Stimulated activated naive CD8-positive, alpha-beta T cell treated with anti-CD3 and anti-CD28 coated beads, Interleukin-15, Interleukin-2, amounts not matched to agents 100 ng/mL and 50 ng/mL, for 24 hours (primary cell): Measurements from ENCODE around the gene ACYP1.

Experiments used
- H3K27ac Mint-ChIP-seq: one replicate; pipeline ENCODE4 v1.8.0; 2021; ENCODE audit warnings: mild to moderate bottlenecking, mixed read lengths
- H3K27me3 Mint-ChIP-seq: one replicate; pipeline ENCODE4 v1.8.0; 2021; ENCODE audit warnings: mixed read lengths
- H3K36me3 Mint-ChIP-seq: one replicate; pipeline ENCODE4 v1.8.0; 2021; ENCODE audit warnings: low read depth, mixed read lengths
- H3K4me1 Mint-ChIP-seq: one replicate; pipeline ENCODE4 v1.8.0; 2021; ENCODE audit warnings: low read depth, mixed read lengths
- H3K4me3 Mint-ChIP-seq: one replicate; pipeline ENCODE4 v1.8.0; 2021; ENCODE audit warnings: mild to moderate bottlenecking, mixed read lengths
- H3K9me3 Mint-ChIP-seq: one replicate; pipeline ENCODE4 v1.8.0; 2021; ENCODE audit warnings: mixed read lengths

Gene ACYP1

DNA sequence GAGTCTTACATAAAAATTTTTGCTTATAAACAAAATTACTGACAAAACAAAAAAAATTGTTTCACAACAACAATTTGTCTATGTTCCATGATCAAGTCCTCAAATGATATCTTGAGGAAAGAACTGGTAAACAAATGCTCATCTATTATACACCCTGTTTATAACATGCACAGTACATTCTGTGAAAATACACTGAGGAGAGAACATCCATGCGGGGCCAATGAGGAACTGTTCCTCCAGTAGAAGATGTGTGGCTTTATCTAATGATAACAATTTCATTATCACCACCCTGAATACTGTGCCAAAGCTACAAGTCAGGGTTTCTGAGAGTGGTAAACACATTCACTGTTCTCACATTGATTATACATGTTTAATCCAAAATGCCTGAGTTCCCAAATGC lies 23.3 kb downstream of the ACYP1 start:
- Mint-ChIP-seq H3K4me1 (peaks cover 14% of the 10 kb centered on the region), H3K9me3 (no peaks in the 10 kb centered on the region), H3K27ac (no peak overlapping the region), H3K36me3 (peaks cover 59% of the 10 kb centered on the region), H3K4me3 (no peak overlapping the region), H3K27me3 (no peaks in the 10 kb centered on the region)

GRCh38 chr14:75032939-75033338 lies 30.9 kb downstream of the ACYP1 start:
- Mint-ChIP-seq H3K27me3 (no peaks in the 10 kb centered on the region), H3K9me3 (no peaks in the 10 kb centered on the region), H3K4me1 (no peaks in the 10 kb centered on the region), H3K36me3 (peaks cover 60% of the 10 kb centered on the region), H3K27ac (no peak overlapping the region), H3K4me3 (no peak overlapping the region)

- H3K27me3 Mint-ChIP-seq = no peaks in the 10 kb centered on the region
- H3K9me3 Mint-ChIP-seq = no peaks in the 10 kb centered on the region
- H3K36me3 Mint-ChIP-seq = peaks cover 43% of the 10 kb centered on the region
- no peak overlapping the region for H3K27ac Mint-ChIP-seq
- H3K4me3 Mint-ChIP-seq = no peak overlapping the region
- H3K4me1 Mint-ChIP-seq = no peaks in the 10 kb centered on the region
These were observed 33.7 kb downstream of the ACYP1 start for GRCh38 chr14:75030147-75030546.

DNA sequence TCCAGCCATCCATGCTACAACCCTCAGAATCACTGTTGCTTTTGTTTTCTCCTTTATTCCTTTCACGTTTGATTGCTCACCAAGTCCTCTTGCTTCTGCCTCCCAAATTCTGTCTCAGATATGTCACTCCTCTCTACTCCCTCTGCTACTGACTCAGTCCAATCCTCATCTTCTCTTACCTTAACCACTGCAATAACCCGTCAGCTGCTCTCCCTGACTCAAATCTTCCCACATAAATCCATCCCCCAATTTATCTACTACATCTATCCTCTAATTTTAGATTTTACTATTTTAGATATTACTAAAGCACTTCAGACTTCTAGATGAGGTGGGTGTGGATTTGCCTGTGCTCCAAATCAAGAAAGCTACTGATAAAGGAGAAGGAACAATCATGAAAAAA lies 37.9 kb downstream of the ACYP1 start:
- H3K4me3 Mint-ChIP-seq = no peak overlapping the region
- peaks cover 38% of the 10 kb centered on the region for H3K36me3 Mint-ChIP-seq
- H3K4me1 Mint-ChIP-seq = no peaks in the 10 kb centered on the region
- no peak overlapping the region for H3K27ac Mint-ChIP-seq
- no peaks in the 10 kb centered on the region for H3K27me3 Mint-ChIP-seq
- no peaks in the 10 kb centered on the region for H3K9me3 Mint-ChIP-seq

DNA sequence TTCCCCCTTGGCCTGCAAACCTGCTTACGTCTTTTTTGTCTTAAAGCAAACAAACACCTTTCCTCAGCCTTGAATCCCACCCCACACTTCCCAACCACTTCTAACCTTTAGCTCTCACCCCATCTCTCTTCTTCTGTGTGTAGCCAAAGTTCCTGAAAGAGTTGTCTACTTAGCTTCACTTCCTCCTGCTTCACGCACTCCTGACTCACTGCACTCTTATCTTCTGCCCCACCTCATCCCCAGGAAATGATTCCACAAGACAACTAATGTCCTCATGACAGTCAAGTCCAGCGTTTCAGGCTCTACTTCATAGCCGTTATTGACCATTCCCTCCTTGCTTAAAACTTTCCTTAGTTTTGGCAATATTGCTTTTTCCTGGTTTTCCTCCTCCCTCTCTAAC lies 38.7 kb downstream of the ACYP1 start:
- Mint-ChIP-seq H3K27ac (no peak overlapping the region), H3K36me3 (peaks cover 34% of the 10 kb centered on the region), H3K9me3 (no peaks in the 10 kb centered on the region), H3K4me1 (no peaks in the 10 kb centered on the region), H3K4me3 (no peak overlapping the region), H3K27me3 (no peaks in the 10 kb centered on the region)

DNA sequence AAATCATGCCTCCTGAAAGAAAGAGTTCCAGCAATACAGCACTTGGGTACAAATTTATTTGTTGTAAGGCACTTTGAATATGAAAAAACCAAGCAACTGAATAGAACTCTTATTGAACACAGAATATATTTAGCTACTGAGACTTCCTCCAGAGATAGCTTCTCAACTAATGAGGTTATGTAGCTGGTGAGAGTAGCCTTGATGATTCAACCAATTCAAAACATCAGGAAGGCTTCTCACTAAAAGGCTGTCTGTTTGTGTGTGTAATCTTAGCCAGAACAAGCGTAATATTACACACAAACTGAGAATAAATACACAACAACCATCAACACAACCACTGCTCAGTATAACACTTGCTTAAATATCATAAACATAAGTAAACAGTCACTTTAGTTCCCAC lies 40.7 kb downstream of the ACYP1 start:
- no peaks in the 10 kb centered on the region for H3K9me3 Mint-ChIP-seq
- no peak overlapping the region for H3K4me3 Mint-ChIP-seq
- H3K36me3 Mint-ChIP-seq = peaks cover 46% of the 10 kb centered on the region
- H3K4me1 Mint-ChIP-seq = no peaks in the 10 kb centered on the region
- H3K27me3 Mint-ChIP-seq = no peaks in the 10 kb centered on the region
- no peak overlapping the region for H3K27ac Mint-ChIP-seq

- Mint-ChIP-seq H3K27me3 (no peaks in the 10 kb centered on the region), H3K27ac (no peak overlapping the region), H3K36me3 (peaks cover 46% of the 10 kb centered on the region), H3K9me3 (no peaks in the 10 kb centered on the region), H3K4me3 (no peak overlapping the region), H3K4me1 (no peaks in the 10 kb centered on the region)
These were observed 41.2 kb downstream of the ACYP1 start for GRCh38 chr14:75022655-75023054.

GRCh38 chr14:75018694-75019093 lies 45.1 kb downstream of the ACYP1 start:
- Mint-ChIP-seq H3K4me3 (no peak overlapping the region), H3K36me3 (peaks cover 75% of the 10 kb centered on the region), H3K9me3 (no peaks in the 10 kb centered on the region), H3K27ac (no peak overlapping the region), H3K27me3 (no peaks in the 10 kb centered on the region), H3K4me1 (no peaks in the 10 kb centered on the region)

- H3K4me3 Mint-ChIP-seq = no peak overlapping the region
- peaks cover 8% of the 10 kb centered on the region for H3K4me1 Mint-ChIP-seq
- no peaks in the 10 kb centered on the region for H3K9me3 Mint-ChIP-seq
- no peaks in the 10 kb centered on the region for H3K27me3 Mint-ChIP-seq
- peaks cover 76% of the 10 kb centered on the region for H3K36me3 Mint-ChIP-seq
- peak overlapping the region; percentile 18 for H3K27ac Mint-ChIP-seq
These were observed 47.0 kb downstream of the ACYP1 start for GRCh38 chr14:75016815-75017214.

GRCh38 chr14:75015496-75015895 lies 48.3 kb downstream of the ACYP1 start:
- no peaks in the 10 kb centered on the region for H3K27me3 Mint-ChIP-seq
- no peaks in the 10 kb centered on the region for H3K9me3 Mint-ChIP-seq
- H3K4me3 Mint-ChIP-seq = no peak overlapping the region
- peaks cover 21% of the 10 kb centered on the region for H3K4me1 Mint-ChIP-seq
- peaks cover 72% of the 10 kb centered on the region for H3K36me3 Mint-ChIP-seq
- no peak overlapping the region for H3K27ac Mint-ChIP-seq

- Mint-ChIP-seq H3K9me3 (no peaks in the 10 kb centered on the region), H3K4me3 (no peak overlapping the region), H3K27ac (no peak overlapping the region), H3K4me1 (peaks cover 29% of the 10 kb centered on the region), H3K36me3 (peaks cover 74% of the 10 kb centered on the region), H3K27me3 (no peaks in the 10 kb centered on the region)
These were observed 50.5 kb downstream of the ACYP1 start for GRCh38 chr14:75013290-75013689.

DNA sequence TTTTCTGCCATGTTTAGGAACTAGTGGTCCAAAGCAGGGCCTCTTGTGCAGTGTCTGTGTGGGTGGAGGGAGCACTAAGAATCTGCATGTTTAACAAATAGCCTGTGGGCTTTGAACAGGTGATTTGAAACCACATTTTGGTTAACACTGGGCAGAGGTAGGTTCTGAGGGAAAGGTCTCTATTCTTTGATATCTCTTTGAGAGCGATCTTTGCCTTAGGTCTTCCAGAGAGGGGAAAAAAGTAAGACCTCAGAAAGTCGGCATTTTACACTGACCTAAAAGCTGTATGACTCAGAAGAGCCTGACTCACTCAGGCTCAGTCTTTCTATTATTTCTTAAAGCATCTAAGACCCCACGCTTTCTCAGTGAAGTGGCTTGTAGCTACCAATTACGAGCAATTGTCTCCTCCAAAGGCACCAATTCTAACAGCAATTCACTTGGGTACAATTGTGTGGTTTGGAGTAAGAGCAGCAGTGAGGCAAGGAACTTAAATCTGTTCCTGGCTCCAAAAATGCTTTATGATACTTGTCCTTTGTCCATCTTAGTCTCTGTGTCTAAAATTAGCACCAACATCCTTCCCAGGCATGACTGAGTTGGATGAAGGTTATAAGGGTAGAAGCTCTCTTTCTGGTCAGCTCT lies 52.3 kb downstream of the ACYP1 start:
- no peak overlapping the region for H3K4me3 Mint-ChIP-seq
- peak overlapping the region; percentile 78 for H3K27ac Mint-ChIP-seq
- H3K36me3 Mint-ChIP-seq = peaks cover 81% of the 10 kb centered on the region
- peaks cover 33% of the 10 kb centered on the region for H3K4me1 Mint-ChIP-seq
- H3K27me3 Mint-ChIP-seq = no peaks in the 10 kb centered on the region
- no peaks in the 10 kb centered on the region for H3K9me3 Mint-ChIP-seq

- Mint-ChIP-seq H3K27ac (no peak overlapping the region), H3K9me3 (no peaks in the 10 kb centered on the region), H3K36me3 (peaks cover 81% of the 10 kb centered on the region), H3K4me3 (no peak overlapping the region), H3K27me3 (no peaks in the 10 kb centered on the region), H3K4me1 (peaks cover 37% of the 10 kb centered on the region)
These were observed 53.2 kb downstream of the ACYP1 start for GRCh38 chr14:75010472-75011093.

- Mint-ChIP-seq H3K27ac (no peak overlapping the region), H3K36me3 (peaks cover 83% of the 10 kb centered on the region), H3K4me3 (no peak overlapping the region), H3K9me3 (no peaks in the 10 kb centered on the region), H3K4me1 (peaks cover 49% of the 10 kb centered on the region), H3K27me3 (no peaks in the 10 kb centered on the region)
These were observed 54.6 kb downstream of the ACYP1 start for GRCh38 chr14:75009176-75009575.

DNA sequence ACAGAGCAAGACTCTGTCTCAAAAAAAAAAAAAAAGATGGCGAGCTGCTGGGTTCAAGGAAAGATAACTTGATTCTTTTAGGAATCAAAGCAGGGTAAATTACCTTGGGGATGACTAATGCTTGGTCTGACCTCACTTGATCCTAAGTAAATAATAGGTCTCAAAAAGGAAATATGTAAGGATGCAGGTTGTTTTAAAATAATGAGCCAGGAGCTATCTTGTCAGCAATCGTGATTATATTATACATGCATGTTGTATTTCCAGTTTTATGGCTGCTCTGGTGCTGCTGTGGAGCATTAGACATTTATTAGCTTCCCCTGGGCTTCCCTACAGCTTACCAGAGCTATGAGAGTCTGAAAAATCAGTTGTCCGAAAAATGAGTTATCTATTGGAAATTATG lies 58.5 kb downstream of the ACYP1 start:
- peaks cover 67% of the 10 kb centered on the region for H3K36me3 Mint-ChIP-seq

More for the DNA sequence above, 58.5 kb downstream of the ACYP1 start:
- no peaks in the 10 kb centered on the region for H3K27me3 Mint-ChIP-seq
- no peak overlapping the region for H3K4me3 Mint-ChIP-seq
- H3K9me3 Mint-ChIP-seq = no peaks in the 10 kb centered on the region
- H3K4me1 Mint-ChIP-seq = peaks cover 42% of the 10 kb centered on the region
- H3K27ac Mint-ChIP-seq = no peak overlapping the region
